Small intestine (tissue), 7 donors: ENCODE results near the gene CBR4. TPM values are rescaled to one million over a fixed set of nuclear protein-coding genes. Genes with fewer than 3 reads are reported as not detected.

Experiments
- DNase-seq, 2 donors: peaks; one replicate each; pipeline versions ENCODE4 v3.0.0 to v3.0.0-alpha.2; 2013
- FAIRE-seq: peaks from 2 replicates; lab custom pipeline; 2012; peaks lifted over from hg19 to GRCh38; lab: Jason Lieb, UNC
- H3K27ac ChIP-seq, 3 donors: one replicate each; pipeline ENCODE4 v1.5.1; 2013; ENCODE audit warnings: low read length in 2 of 3, mild to moderate bottlenecking in 2 of 3, control low read depth in 1 of 3, inconsistent platforms in 1 of 3, low read depth in 1 of 3, moderate library complexity in 1 of 3
- H3K27me3 ChIP-seq, 3 donors: one replicate each; pipeline ENCODE4 v1.6.1; 2013; ENCODE audit warnings: low read length in 3 of 3, inconsistent platforms in 1 of 3; ENCODE audit not compliant: control insufficient read depth in 3 of 3, insufficient read depth in 3 of 3
- H3K36me3 ChIP-seq, 3 donors: one replicate each; pipeline ENCODE4 v1.6.1; 2013; ENCODE audit warnings: low read length in 3 of 3, inconsistent platforms in 1 of 3, low read depth in 1 of 3, mild to moderate bottlenecking in 1 of 3, moderate library complexity in 1 of 3; ENCODE audit not compliant: control insufficient read depth in 3 of 3, insufficient read depth in 2 of 3
- H3K4me1 ChIP-seq, 3 donors: one replicate each; pipeline ENCODE4 v1.6.1; 2013; ENCODE audit warnings: low read length in 2 of 3, inconsistent platforms in 1 of 3, low read depth in 1 of 3, mild to moderate bottlenecking in 1 of 3, moderate library complexity in 1 of 3; ENCODE audit not compliant: control insufficient read depth in 3 of 3, insufficient read depth in 2 of 3
- H3K4me3 ChIP-seq, 3 donors: one replicate each; pipeline ENCODE4 v1.5.1; 2013; ENCODE audit warnings: low read length in 3 of 3, control low read depth in 1 of 3, inconsistent platforms in 1 of 3, low read depth in 1 of 3, mild to moderate bottlenecking in 1 of 3, moderate library complexity in 1 of 3
- H3K9me3 ChIP-seq, 2 donors: one replicate each; pipeline ENCODE4 v1.6.1; 2013; ENCODE audit warnings: low read depth in 1 of 2, low read length in 1 of 2; ENCODE audit not compliant: control insufficient read depth in 2 of 2, insufficient read depth in 1 of 2
- WGBS, 3 donors: extraction: QIAGEN DNeasy Blood & Tissue Kit; methylation state at CpG; one replicate each; pipeline ENCODE4 v1.1.7; 2013; 5-methylcytosine and 5-hydroxymethylcytosine counted together
- polyA plus RNA-seq, 4 donors: library from polyadenylated mRNA; stranded (reverse) in 3 of 4; unstranded in 1 of 4; fragments of 200-250 nt in 3 of 4; fragments of 120-200 nt in 1 of 4; gene quantifications; one replicate each; pipeline versions ENCODE4 v1.2.1 to v1.2.3, GENCODE V29; 2013
- donor health status: healthy with polysubstance abuse.
- donor health status: control.
- donor health status: control.
- donor health status: Bipolar disorder and iron deficiency.
- donor health status: healthy.

Gene CBR4
- polyA plus RNA-seq, 4 donors = 5.7 to 24.2 (median 11.3) TPM

DNA sequence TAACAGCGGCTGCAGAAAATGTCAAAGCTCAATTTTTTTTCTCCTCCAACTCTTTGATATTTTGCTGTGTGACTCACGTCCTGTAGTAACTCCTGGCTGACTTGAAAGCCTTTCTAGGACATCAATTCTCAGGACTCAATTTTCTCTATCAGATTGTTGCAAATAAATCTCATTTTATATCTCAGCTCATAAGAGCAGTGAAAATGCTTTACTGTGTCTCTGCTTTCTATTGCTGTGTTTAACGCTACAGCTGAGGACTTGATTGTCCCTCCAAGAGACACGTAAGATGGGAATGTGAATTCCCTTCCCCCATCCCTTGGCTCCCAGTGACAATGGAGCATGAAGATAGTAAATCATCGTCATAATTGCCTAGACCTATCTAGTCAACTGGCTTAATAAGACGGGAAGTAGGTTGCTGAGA, 20.5 kb upstream of the CBR4 start:
- no peak for DNase-seq
- no peaks in the 10 kb centered on the region for H3K36me3 ChIP-seq
- 77 to 89% (median 79%) methylated on average over 6 of the region's 6 CpGs for WGBS, 3 donors
- H3K4me1 ChIP-seq = no peaks in the 10 kb centered on the region
- H3K27me3 ChIP-seq = no peaks in the 10 kb centered on the region
- no peaks in the 10 kb centered on the region for H3K9me3 ChIP-seq
- H3K27ac ChIP-seq = no peak overlapping the region
- FAIRE-seq = no peak
- H3K4me3 ChIP-seq = no peak overlapping the region

DNA sequence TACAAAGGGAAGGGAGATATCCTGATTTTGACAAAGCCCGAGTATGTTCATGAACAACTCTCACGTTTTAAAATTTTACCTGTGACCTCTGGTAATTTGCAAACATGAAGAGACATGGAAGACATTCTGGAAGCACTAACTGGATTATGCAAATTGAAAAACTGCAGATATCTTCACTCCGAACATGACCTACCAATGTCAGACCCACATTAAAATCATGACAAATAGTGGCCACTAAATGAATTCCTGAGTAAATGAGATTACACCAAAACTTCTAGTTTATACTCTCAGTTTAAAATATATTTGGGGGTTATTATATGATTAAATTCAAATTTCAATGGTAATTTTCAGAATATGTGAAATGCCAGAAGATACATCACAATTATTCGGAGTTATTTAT, 19.9 kb upstream of the CBR4 start:
- no peak for DNase-seq
- FAIRE-seq = no peak
- Histone ChIP-seq H3K27me3 (no peaks in the 10 kb centered on the region), H3K27ac (no peak overlapping the region), H3K4me1 (no peaks in the 10 kb centered on the region), H3K9me3 (no peaks in the 10 kb centered on the region), H3K4me3 (no peak overlapping the region), H3K36me3 (no peaks in the 10 kb centered on the region)
- 79 to 86% (median 82%) methylated on average over 4 of the region's 4 CpGs for WGBS, 3 donors

DNA sequence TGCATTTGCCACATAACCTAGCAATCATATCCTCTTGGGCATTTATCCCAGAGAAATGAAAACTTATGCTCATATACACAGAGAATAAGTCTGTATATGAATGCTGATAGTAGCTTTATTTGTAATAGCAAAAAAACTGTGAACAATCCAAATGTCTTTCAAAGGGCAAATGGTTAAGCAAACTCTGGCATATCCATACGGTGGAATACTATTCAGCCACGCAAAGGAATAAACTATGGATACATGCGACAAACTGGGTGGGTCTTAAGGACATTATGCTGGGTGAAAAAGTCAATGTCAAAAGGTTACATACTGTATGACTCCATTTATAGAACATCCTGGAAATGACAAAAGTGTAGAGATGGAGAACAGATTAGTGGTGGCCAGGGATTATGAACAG, 17.6 kb upstream of the CBR4 start:
- no peaks in the 10 kb centered on the region for H3K36me3 ChIP-seq
- WGBS, 3 donors = 97 to 99% (median 98%) methylated on average over 3 of the region's 3 CpGs
- DNase-seq = no peak
- no peak for FAIRE-seq
- H3K4me3 ChIP-seq = no peak overlapping the region
- H3K9me3 ChIP-seq = no peaks in the 10 kb centered on the region
- H3K27me3 ChIP-seq = no peaks in the 10 kb centered on the region
- no peaks in the 10 kb centered on the region for H3K4me1 ChIP-seq
- no peak overlapping the region for H3K27ac ChIP-seq

DNA sequence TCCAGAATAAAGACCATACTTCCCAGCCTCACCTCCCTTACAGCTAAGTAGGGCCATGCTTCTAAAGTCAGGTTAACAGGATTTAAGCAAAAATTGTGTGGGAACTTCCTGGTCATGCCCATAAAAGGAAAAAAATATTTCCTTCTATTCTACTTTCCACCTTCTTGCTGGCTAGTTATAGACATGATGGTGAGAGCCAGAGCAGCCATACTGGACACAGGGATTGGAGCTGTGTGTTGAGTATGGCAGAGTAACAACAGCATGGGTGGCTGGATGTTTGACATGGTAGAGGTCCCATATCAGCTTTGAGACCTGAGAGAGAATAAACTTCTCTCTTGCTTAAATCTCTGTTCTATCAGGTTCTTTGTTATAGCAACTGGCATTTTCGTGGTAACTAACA, 15.1 kb upstream of the CBR4 start:
- FAIRE-seq = no peak
- 79 to 88% (median 85%) methylated on average over 1 of the region's 1 CpG for WGBS, 3 donors
- DNase-seq = no peak

DNA sequence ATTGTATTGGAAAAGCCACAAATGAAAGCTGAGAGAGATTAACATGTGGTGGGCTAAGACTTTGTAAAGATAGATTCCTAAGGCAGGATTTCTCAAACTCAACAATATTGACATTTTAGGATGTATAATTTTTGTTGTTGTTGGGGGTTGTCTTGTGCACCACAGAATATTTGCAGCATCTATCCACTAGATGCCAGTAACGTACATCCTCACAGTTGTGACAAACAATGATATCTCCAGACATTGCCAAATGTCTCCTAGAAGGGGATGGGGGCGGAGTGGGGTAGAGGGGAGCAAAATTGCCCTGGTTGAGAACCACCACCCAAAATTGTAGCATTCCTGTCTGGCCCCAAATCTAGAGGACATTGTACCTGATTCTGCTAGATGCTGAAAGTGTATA, 14.7 kb upstream of the CBR4 start:
- H3K27me3 ChIP-seq = no peaks in the 10 kb centered on the region
- 18 to 25% (median 19%) methylated on average over 2 of the region's 2 CpGs for WGBS, 3 donors
- no peak overlapping the region for H3K4me3 ChIP-seq
- no peaks in the 10 kb centered on the region for H3K36me3 ChIP-seq
- H3K27ac ChIP-seq = no peak overlapping the region
- H3K4me1 ChIP-seq = no peaks in the 10 kb centered on the region
- DNase-seq (peak; percentile 39 to 42), FAIRE-seq (no peak)
- H3K9me3 ChIP-seq = no peaks in the 10 kb centered on the region

More for the DNA sequence above, 15.1 kb upstream of the CBR4 start:
- H3K27ac ChIP-seq = no peak overlapping the region
- no peak overlapping the region for H3K4me3 ChIP-seq
- H3K9me3 ChIP-seq = no peaks in the 10 kb centered on the region
- H3K4me1 ChIP-seq = no peaks in the 10 kb centered on the region
- H3K36me3 ChIP-seq = no peaks in the 10 kb centered on the region
- no peaks in the 10 kb centered on the region for H3K27me3 ChIP-seq

DNA sequence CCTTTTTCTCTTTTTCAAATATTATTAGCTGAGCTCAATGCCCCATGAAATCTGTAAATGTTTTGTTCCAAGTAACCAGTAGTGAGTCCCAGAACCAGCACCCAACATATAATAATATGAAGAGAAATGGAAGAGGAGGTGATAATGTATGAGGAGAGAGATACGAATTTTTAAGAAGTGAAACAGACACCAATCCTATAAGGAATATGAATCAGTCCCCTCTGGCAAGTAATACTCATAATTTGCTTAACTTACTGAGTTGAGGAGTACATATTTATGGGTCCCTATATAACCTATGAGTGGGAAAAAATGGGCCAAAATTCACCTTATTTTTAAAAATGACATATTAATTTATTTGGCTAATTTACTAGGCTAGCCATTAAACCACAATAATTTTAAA, 8.4 kb upstream of the CBR4 start:
- Histone ChIP-seq H3K4me1 (peaks cover 0 to 24% (median 2%) of the 10 kb centered on the region in 3 donors), H3K27me3 (no peaks in the 10 kb centered on the region), H3K36me3 (no peaks in the 10 kb centered on the region), H3K4me3 (no peak overlapping the region), H3K9me3 (no peaks in the 10 kb centered on the region), H3K27ac (no peak overlapping the region)
- no peak for FAIRE-seq
- DNase-seq = no peak
- WGBS, 3 donors = 77 to 92% (median 85%) methylated on average over 1 of the region's 1 CpG

DNA sequence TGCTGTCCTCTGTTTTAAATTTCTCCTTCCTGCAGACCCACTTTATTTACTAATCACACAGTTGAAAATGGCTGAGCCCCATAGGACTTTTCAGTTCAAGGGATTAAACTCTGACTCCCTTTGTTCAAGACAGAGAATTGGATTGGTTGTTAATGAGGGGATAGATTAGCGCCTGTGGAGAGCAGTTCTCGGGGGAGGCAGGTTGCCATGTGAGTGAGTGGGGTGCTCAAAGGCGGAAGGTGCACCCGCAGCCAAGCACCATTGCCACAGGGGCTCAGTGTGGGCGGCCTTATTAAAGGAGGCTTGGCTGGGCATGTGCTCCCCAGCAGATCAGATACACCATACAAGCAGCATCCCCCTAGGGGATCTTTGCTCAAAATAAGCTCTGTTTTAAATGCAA, 7.9 kb upstream of the CBR4 start:
- no peak overlapping the region for H3K4me3 ChIP-seq
- no peaks in the 10 kb centered on the region for H3K36me3 ChIP-seq
- peaks cover 0 to 24% (median 2%) of the 10 kb centered on the region in 3 donors for H3K4me1 ChIP-seq
- no peaks in the 10 kb centered on the region for H3K27me3 ChIP-seq
- WGBS, 3 donors = 91 to 98% (median 94%) methylated on average over 5 of the region's 5 CpGs
- no peak overlapping the region for H3K27ac ChIP-seq
- DNase-seq = no peak
- no peak for FAIRE-seq
- H3K9me3 ChIP-seq = no peaks in the 10 kb centered on the region

DNA sequence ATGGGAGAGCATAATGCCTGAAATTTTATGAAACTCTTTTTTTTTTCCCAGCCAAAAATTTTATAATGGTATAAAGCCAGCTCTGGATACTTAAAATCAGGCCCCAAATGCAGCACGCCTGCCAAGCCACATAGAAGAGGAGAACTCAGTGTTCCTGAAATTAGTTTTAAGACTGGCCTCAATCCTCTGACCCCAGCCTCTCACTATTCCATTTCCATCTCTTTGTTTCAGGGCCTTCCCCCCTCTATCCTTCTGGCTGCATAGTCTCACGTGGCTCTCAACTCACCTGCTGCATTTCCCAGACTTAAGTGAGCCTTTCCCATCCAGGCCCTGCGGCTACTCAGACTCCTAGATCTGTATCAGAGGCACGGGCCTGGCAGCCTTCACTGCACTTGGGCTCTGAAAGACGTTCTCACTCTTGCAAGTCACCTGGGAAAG, 5.2 kb upstream of the CBR4 start:
- FAIRE-seq (no peak), DNase-seq (peak; percentile 20 to 28)
- Histone ChIP-seq H3K4me3 (no peak overlapping the region), H3K4me1 (peaks cover 0 to 27% (median 2%) of the 10 kb centered on the region in 3 donors), H3K27ac (peak overlapping the region in 2 of 3 donors; percentile 43 to 85), H3K27me3 (no peaks in the 10 kb centered on the region), H3K36me3 (no peaks in the 10 kb centered on the region), H3K9me3 (no peaks in the 10 kb centered on the region)
- 35 to 52% (median 43%) methylated on average over 5 of the region's 5 CpGs for WGBS, 3 donors

DNA sequence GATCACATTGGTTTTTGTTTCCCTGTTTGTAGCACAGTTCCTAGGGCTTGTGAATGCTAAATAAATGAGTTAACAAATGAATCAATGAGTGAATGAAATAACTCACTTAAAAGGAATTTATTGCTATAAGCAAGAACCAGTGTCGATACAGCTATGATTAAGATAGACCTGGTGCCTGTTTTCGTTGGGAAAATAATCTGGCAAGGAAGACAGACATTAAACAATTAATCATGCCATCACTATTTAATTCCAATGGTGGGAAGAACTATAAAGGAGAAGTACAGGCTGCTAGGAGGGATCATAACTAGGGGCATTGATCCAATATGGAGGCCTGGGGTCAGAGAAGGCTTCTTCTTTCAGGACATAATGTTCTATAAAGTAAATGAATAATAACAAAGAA, 4.5 kb upstream of the CBR4 start:
- no peak overlapping the region for H3K27ac ChIP-seq
- FAIRE-seq = no peak

More for the DNA sequence above, 4.5 kb upstream of the CBR4 start:
- DNase-seq = no peak
- 11 to 43% (median 14%) methylated on average over 2 of the region's 2 CpGs for WGBS, 3 donors
- H3K9me3 ChIP-seq = no peaks in the 10 kb centered on the region
- H3K36me3 ChIP-seq = no peaks in the 10 kb centered on the region
- H3K27me3 ChIP-seq = no peaks in the 10 kb centered on the region
- H3K4me3 ChIP-seq = no peak overlapping the region
- H3K4me1 ChIP-seq = peaks cover 0 to 27% (median 2%) of the 10 kb centered on the region in 3 donors
